Retinal pigment epithelial cell (primary cell): ENCODE measurements around the gene PTF1A.

ENCODE experiments used
- DNase-seq: peaks from one replicate; pipeline ENCODE4 v3.0.0-alpha.2; 2010; ENCODE audit warnings: low read depth
- H3K4me3 ChIP-seq: 2 replicates; pipeline ENCODE4 v1.5.1; 2011; ENCODE audit warnings: mild to moderate bottlenecking, low read length, control low read depth, moderate library complexity
- TF ChIP-seq, protein P1 (sequence below): conservative IDR thresholded peaks from 2 replicates; pipeline ENCODE4 v1.5.1; 2011; ENCODE audit warnings: low read depth, low read length, control low read depth, inconsistent platforms

Gene PTF1A, protein sequence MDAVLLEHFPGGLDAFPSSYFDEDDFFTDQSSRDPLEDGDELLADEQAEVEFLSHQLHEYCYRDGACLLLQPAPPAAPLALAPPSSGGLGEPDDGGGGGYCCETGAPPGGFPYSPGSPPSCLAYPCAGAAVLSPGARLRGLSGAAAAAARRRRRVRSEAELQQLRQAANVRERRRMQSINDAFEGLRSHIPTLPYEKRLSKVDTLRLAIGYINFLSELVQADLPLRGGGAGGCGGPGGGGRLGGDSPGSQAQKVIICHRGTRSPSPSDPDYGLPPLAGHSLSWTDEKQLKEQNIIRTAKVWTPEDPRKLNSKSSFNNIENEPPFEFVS

DNA sequence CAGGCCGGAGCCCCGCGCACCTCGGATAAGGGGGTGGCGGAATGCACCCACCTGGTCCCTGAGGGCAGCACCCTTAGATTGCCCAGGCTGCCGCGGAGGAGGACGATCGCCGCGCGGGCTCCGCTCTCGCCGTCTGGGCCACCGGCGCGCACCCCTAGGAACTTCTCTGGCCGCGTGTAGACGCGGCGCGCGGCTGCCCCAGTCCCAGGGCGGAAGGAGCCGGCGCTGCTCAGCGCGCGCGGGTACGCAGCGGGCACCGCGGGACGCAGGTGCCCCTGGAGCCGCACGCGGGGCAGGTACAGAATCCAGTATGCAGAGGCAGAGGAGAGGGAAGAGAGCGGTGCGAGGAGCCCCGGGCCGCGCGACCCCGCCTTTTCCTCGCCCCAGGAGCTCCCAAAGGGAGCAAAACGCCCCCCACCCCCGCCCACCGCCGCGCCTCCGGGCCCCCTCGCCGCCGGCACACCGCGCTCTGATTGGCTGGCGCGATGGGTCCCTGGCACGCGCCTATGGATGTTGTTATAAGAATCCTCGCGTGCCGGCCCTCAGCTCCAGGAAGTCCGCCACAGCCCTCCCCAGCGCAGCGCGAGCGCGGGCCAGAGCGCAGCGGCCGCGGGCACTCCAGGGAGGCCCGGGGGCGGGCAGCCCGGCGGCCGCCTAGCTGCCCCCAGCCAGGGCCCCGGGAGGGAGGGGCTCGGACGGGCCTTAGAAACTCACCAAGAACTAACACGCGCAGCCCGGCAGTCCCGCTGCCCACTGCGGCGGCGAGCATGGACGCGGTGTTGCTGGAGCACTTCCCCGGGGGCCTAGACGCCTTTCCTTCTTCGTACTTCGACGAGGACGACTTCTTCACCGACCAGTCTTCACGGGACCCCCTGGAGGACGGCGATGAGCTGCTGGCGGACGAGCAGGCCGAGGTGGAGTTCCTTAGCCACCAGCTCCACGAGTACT, at the start of gene PTF1A:
Gene PTF1A, plus strand, starts transcription at position 549 of the 948 bp plus-strand sequence. Its CDS starts 219 bp downstream, at position 768.
- no peak for DNase-seq
- no peak within 1 kb of the TSS for H3K4me3 ChIP-seq
- TF ChIP-seq, protein P1, sequence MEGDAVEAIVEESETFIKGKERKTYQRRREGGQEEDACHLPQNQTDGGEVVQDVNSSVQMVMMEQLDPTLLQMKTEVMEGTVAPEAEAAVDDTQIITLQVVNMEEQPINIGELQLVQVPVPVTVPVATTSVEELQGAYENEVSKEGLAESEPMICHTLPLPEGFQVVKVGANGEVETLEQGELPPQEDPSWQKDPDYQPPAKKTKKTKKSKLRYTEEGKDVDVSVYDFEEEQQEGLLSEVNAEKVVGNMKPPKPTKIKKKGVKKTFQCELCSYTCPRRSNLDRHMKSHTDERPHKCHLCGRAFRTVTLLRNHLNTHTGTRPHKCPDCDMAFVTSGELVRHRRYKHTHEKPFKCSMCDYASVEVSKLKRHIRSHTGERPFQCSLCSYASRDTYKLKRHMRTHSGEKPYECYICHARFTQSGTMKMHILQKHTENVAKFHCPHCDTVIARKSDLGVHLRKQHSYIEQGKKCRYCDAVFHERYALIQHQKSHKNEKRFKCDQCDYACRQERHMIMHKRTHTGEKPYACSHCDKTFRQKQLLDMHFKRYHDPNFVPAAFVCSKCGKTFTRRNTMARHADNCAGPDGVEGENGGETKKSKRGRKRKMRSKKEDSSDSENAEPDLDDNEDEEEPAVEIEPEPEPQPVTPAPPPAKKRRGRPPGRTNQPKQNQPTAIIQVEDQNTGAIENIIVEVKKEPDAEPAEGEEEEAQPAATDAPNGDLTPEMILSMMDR = no peak

DNA sequence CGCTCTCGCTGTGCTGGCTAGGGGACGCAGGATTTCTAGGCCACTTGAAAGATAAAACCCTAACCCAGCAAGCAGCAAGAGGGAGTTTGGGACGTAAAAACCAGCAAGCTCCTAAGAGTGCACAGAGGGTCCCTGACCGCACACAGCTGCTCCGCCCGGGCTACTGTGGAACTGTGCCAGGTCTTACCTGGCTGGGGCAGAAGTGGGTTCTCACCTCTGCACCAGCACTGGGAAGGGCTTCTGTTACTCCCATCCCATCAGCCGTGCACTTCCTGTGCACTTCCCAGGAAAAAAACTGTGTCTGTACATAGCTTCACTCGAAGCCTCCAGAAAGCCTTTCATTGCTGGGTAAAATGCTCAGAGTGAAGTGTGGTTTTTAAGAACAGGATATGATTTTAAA, 45.9 kb upstream of the PTF1A start:
- H3K4me3 ChIP-seq = no peak overlapping the region
- TF ChIP-seq, protein P1 = no peak

DNA sequence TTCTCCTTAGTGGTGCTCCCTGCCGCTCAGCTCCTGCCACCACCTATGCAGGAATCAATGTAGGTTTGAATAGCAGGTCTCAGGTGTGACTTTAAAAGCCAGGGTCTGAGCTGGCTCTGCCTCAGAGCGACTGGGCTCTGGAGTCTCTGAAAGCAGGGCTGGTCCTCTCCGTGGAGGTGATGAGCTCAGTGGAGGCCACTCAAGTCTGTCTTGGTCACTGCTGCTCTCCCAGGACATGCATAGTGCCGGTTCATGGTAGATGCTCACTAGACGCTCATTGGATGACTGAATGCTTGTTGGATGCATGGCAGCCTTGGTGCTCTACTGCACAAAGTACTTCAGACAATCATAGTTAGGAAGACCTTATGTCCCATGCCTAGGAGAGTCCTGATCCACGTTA, 45.1 kb upstream of the PTF1A start:
- H3K4me3 ChIP-seq = no peak overlapping the region
- no peak for DNase-seq
- TF ChIP-seq, protein P1 = no peak

More for the DNA sequence above, 45.9 kb upstream of the PTF1A start:
- no peak for DNase-seq

DNA sequence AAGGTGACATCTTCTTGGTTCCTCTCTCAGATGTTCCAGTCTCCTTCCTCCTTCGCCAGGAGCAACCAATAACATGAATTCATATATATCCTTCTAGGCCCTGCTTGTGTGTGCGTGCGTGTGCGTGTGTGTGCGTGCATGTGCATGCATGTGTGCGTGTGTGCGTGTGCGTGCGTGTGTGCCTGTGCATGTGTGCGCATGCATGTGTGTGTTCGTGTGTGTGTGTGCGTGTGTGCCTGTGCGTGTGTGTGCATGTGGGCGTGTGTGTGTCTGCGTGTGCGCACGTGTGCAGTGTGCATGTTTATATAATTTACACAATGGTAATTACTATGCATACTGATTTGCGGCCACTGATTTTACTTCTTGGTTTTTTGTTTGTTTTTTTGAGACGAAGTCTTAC, 43.9 kb upstream of the PTF1A start:
- DNase-seq = no peak
- no peak overlapping the region for H3K4me3 ChIP-seq
- TF ChIP-seq, protein P1 = no peak

DNA sequence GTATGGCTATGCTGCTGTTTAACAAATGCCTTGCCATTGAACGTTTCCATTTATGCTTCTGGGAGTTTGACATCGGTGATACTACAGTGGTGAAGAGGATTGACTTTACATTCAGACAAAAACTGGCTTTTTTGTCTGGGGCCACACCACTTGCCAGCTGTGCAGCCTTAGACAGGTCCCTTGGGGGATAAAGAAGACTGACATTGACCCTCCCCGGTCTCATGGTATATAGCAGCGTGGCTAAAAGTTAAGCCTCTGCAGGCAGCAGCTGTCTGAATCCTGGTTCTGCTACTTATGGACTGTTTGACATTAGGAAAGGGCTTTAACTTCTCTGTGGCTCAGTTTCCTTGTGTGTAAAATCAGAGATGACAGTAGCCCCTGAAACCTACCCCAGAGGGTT, 42.0 kb upstream of the PTF1A start:
- no peak for DNase-seq
- no peak overlapping the region for H3K4me3 ChIP-seq
- TF ChIP-seq, protein P1 = no peak

DNA sequence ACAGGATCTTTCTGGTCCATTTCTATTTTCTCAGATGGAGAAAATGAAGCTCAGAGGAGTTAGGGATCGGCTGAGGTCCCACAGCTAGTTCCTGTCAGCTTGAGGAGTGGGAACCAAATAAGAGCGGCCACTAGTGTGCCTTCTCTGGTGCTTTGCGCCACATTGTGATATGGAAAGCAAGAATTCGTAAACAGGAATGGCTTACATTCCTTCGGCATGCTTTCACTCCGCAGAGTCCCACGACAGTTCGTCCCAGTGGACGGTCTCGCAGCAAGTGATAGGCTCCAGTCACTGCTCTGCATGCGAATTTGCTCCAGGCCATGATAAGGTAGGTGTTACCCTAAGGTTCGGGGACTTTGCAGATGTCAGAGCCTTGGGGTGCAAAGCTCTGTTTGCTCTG, 41.5 kb upstream of the PTF1A start:
- H3K4me3 ChIP-seq = no peak overlapping the region
- DNase-seq = no peak
- TF ChIP-seq, protein P1 = no peak
